ENCODE measurements around the gene GAA. TPM values are rescaled to one million over a fixed set of nuclear protein-coding genes. Genes with fewer than 3 reads are reported as not detected.

GAA gene
- total and polyA plus RNA-seq, 2 of the 4 experiments (the other 2 are of a cell fraction) = 2.2 to 14.8 TPM

DNA sequence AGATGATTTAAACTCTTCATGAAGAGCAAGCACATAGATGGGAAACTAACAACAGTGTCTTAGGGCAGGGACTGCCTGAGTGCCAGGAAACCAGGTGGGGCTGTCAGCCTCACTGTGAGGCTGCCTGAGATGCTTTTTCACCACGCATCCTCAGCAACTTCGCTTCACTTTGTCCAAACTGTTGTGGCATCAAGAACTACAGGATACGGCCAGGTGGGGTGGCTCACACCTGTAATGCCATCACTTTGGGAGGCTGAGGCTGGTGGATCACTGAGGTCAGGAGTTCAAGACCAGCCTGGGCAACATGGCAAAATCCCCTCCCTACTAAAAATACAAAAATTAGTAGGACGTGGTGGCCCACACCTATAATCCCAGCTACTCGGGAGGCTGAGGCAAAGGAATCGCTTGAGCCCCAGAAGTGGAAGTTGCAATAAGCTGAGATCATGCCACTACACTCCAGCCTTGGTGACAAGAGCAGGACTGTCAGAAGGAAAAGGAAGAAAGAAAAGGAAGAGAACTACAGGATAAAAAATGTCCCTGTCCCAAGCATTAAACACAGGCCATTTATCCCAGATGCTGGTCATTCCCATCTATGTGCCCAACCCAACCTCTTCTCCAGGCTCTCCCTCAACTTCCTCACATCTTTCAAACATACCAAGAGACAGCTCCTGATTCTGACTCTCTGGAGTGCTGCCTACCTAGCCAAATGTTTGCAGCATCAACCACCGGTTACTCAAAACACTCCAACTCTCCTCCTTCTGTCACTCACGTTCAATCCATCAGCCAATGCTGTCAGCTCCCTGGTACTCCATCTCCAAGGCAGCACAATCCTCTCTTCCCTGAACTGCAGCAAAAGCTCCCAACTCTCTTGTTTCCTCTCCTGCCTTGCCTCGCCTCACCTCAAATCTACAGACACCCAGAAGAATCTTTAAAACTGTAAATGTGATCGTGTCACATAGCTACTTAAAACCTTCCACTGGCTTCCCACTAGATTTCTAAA, 44.0 kb downstream of the GAA start:
- BruUV-seq (replicated peaks) = no TSS peak
- ChIA-PET POLR2A (ENCODE audit: unreplicated experiment) (interaction anchor here (0.6 to 0.9 kb wide), 2 partner anchors 44 to 112 kb away, joined by 3 to 9 read pairs; partner anchors contain the start of gene GAA), CTCF (interaction anchor here (1.1 to 3.2 kb wide), 2 partner anchors 44 kb away, joined by 6 to 9 read pairs; partner anchors contain the start of gene GAA)
- Histone ChIP-seq H3K79me1 (ENCODE audit: low read depth in 1 of 2, low read length in 2 of 2) (peaks cover 27 to 71% of the 10 kb centered on the region in 2 experiments), H2BK15ac (ENCODE audit: low read depth, low read length) (no peak overlapping the region), H2AK5ac (ENCODE audit: low read depth, low read length) (no peak overlapping the region; the same call in 1 of the 2 replicates), H3K4ac (ENCODE audit: low read depth, low read length) (0 out of 2 replicates have a peak overlapping the region, but pooled peaks have one; percentile 19), H4K91ac (ENCODE audit: insufficient read depth, low read depth, low read length) (no peak overlapping the region), H3K36me3 (ENCODE audit: control insufficient read depth, insufficient read depth, low read length) (peaks cover 28% of the 10 kb centered on the region), H2BK20ac (ENCODE audit: low read depth, low read length) (no peak overlapping the region), H2BK120ac (ENCODE audit: low read depth, low read length) (no peak overlapping the region), H2AK9ac (replicated peaks; ENCODE audit: low read depth, low read length, poor library complexity) (peak overlapping the region; percentile 39), H3K27ac (ENCODE audit: insufficient read depth, low read length) (peak overlapping the region; percentile 10), H3K23ac (ENCODE audit: low read depth, low read length) (peak overlapping the region; percentile 92), H3K9me3 (ENCODE audit: control insufficient read depth, insufficient read depth, low read length) (no peaks in the 10 kb centered on the region), H3K56ac (ENCODE audit: extremely low read depth, insufficient read depth, low read length) (peak overlapping the region; percentile 45; the same call in 1 of the 2 replicates), H4K8ac (ENCODE audit: low read depth in 2 of 2, low read length in 2 of 2) (no peak overlapping the region), H3K18ac (ENCODE audit: low read depth, low read length) (no peak overlapping the region), H3K27me3 (ENCODE audit: control insufficient read depth, insufficient read depth, low read length) (no peaks in the 10 kb centered on the region), H2BK5ac (ENCODE audit: low read depth, low read length, poor library complexity, severe bottlenecking) (no peak overlapping the region), H3K4me2 (ENCODE audit: low read depth, low read length) (peak overlapping the region; percentile 98), H3K4me3 (ENCODE audit: insufficient read depth, low read depth, low read length) (peak overlapping the region; percentile 87), H3K14ac (replicated peaks; ENCODE audit: low read depth, low read length) (peak overlapping the region; percentile 76), H2AFZ (replicated peaks; ENCODE audit: low read length, poor library complexity) (no peak overlapping the region), H4K5ac (ENCODE audit: low read depth, low read length) (no peak overlapping the region), H3K9me1 (ENCODE audit: insufficient read depth, low read length) (peaks cover 10% of the 10 kb centered on the region), H4K20me1 (ENCODE audit: insufficient read depth, low read length) (peaks cover 27% of the 10 kb centered on the region), H3K4me1 (ENCODE audit: control insufficient read depth, insufficient read depth, low read length) (peaks cover 8% of the 10 kb centered on the region), H3K9ac (ENCODE audit: low read depth, low read length) (peak overlapping the region; percentile 93)
- ATAC-seq (ENCODE audit: low read depth) = no peak
- TF ChIP-seq BHLHE40 (IDR thresholded peaks at IDR 0.05; ENCODE audit: low read depth, low read length) = no peak
- TF ChIP-seq NFE2L2 (IDR thresholded peaks at IDR 0.05; ENCODE audit: low read depth, low read length) = no peak
- no peak for TF ChIP-seq RAD21 (IDR thresholded peaks at IDR 0.05; ENCODE audit: low read length)
- TF ChIP-seq CHD1 (IDR thresholded peaks at IDR 0.05; ENCODE audit: low read depth, low read length) = peak; percentile 31; the same call in 1 of the 2 replicates
- peak; percentile 5 for DNase-seq
- 40% methylated on average over 7 of the region's 10 CpGs; no CpG with 5 or more reads in 1 of the 2 experiments for WGBS, 2 experiments (ENCODE audit: extremely low coverage in 2 of 2, insufficient read length in 1 of 2)
- intact Hi-C loops (cut with micrococcal nuclease) = loop anchor here (5.0 kb wide), 1 partner anchor 43 kb away; the partner anchor contains the start of gene GAA
- dilution Hi-C loops (cut with HindIII; ENCODE audit: low sequenced_read_pairs, unreplicated experiment) = no loop called here
- in situ Hi-C loops (cut with MboI; ENCODE audit: low sequenced_read_pairs) = no loop called here
